DND-41 (cell line): ENCODE data around the gene KLF1.

ENCODE experiments used
- ATAC-seq: fragments of 200-7000 bp; cut with Tn5 transposase; 3 replicates; pipeline ENCODE4 v1.9.1; 2021; ENCODE audit warnings: low read depth; ENCODE audit not compliant: insufficient read depth
- DNase-seq: peaks from one replicate; pipeline ENCODE4 v3.0.0-alpha.2; 2020
- H2AFZ ChIP-seq: 2 replicates; pipeline ENCODE4 v1.6.0; 2012; ENCODE audit warnings: low read depth, low read length
- H3K27ac ChIP-seq: 2 replicates; pipeline ENCODE4 v1.5.1; 2012; ENCODE audit warnings: low read length, inconsistent platforms
- H3K27me3 ChIP-seq: fragments of 200-600 bp; sonication (generic); 2 replicates; pipeline ENCODE4 v1.6.0; 2012; ENCODE audit warnings: low read length, mild to moderate bottlenecking, inconsistent platforms; ENCODE audit not compliant: insufficient read depth, poor library complexity
- H3K36me3 ChIP-seq: 2 replicates; pipeline ENCODE4 v1.5.1; 2012; ENCODE audit warnings: low read length, inconsistent platforms; ENCODE audit not compliant: insufficient read depth
- H3K4me1 ChIP-seq: 2 replicates; pipeline ENCODE4 v1.5.1; 2012; ENCODE audit warnings: mild to moderate bottlenecking, low read length; ENCODE audit not compliant: insufficient read depth
- H3K4me2 ChIP-seq: 2 replicates; pipeline ENCODE4 v1.6.0; 2012; ENCODE audit warnings: mild to moderate bottlenecking, moderate library complexity, low read length, inconsistent platforms; ENCODE audit not compliant: insufficient read depth
- H3K4me3 ChIP-seq, 2 experiments: fragments of 200-600 bp in 1 of 2; shearing (Covaris generic) in 1 of 2; 2 replicates each; pipeline ENCODE4 v1.5.1; 2012 to 2016; ENCODE audit warnings: inconsistent platforms in 2 of 2, low read length in 2 of 2, mild to moderate bottlenecking in 2 of 2, low read depth in 1 of 2, moderate library complexity in 1 of 2
- H3K79me2 ChIP-seq: 2 replicates; pipeline ENCODE4 v1.6.0; 2012; ENCODE audit warnings: low read length, inconsistent platforms; ENCODE audit not compliant: insufficient read depth
- H3K9ac ChIP-seq: 2 replicates; pipeline ENCODE4 v1.6.0; 2012; ENCODE audit warnings: low read depth, mild to moderate bottlenecking, inconsistent platforms, low read length, moderate library complexity
- H3K9me3 ChIP-seq: 2 replicates; pipeline ENCODE4 v1.5.1; 2012; ENCODE audit warnings: low read length, moderate library complexity, mild to moderate bottlenecking, inconsistent platforms; ENCODE audit not compliant: insufficient read depth, severe bottlenecking
- H4K20me1 ChIP-seq: 2 replicates; pipeline ENCODE4 v1.6.0; 2012; ENCODE audit warnings: low read length; ENCODE audit not compliant: insufficient read depth
- CTCF ChIP-seq: IDR thresholded peaks from 2 replicates; pipeline ENCODE4 v1.5.1; 2012; ENCODE audit warnings: borderline replicate concordance, low read length, moderate library complexity, mild to moderate bottlenecking; ENCODE audit not compliant: poor library complexity, severe bottlenecking; ENCODE audit errors: extremely low read depth
- EZH2 ChIP-seq: IDR thresholded peaks from 3 replicates; pipeline ENCODE4 v1.6.1; 2012; ENCODE audit warnings: borderline replicate concordance, low read depth, mild to moderate bottlenecking, moderate library complexity, low read length, inconsistent platforms; ENCODE audit not compliant: severe bottlenecking

The KLF1 gene

GRCh38 chr19:12924621-12925310 lies 37.8 kb upstream of the KLF1 start:
- no peak for ATAC-seq
- Histone ChIP-seq H4K20me1 (peaks cover 15% of the 10 kb centered on the region; the same call in 1 of the 2 replicates), H3K36me3 (peaks cover 70% of the 10 kb centered on the region), H3K9ac (peak overlapping the region; percentile 12; the same call in 1 of the 2 replicates), H3K79me2 (peaks cover 9% of the 10 kb centered on the region), H3K4me3 (no peak overlapping the region), H3K4me1 (no peaks in the 10 kb centered on the region), H3K9me3 (no peaks in the 10 kb centered on the region), H3K4me2 (no peak overlapping the region), H3K27me3 (no peaks in the 10 kb centered on the region), H2AFZ (no peak overlapping the region), H3K27ac (no peak overlapping the region)
- no peak for DNase-seq
- TF ChIP-seq CTCF (no peak), EZH2 (no peak)

DNA sequence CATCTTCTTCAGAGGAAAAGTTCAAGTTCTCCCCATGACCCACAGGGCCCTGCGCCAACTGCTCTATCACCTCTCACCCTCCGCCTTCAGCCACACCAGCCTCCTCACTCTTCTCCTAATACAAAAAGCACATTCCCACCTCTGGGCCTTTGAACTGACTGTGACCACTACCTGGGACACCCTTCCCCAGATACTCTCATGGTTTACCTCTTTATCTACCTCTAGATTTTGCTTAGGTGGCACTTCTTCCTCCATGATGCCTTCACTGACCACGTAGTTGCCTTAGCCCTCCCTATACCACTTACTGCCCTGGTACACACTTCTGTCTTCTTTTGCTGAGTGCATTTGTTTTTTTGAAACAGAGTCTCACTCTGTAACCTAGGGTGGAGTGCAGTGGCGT lies 36.0 kb upstream of the KLF1 start:
- no peaks in the 10 kb centered on the region for H3K9me3 ChIP-seq
- TF ChIP-seq EZH2 = no peak
- no peak for TF ChIP-seq CTCF
- no peak overlapping the region for H2AFZ ChIP-seq
- peaks cover 52% of the 10 kb centered on the region for H3K36me3 ChIP-seq
- H4K20me1 ChIP-seq = 0 out of 2 replicates have a peak, but pooled peaks cover 8% of the 10 kb centered on the region
- DNase-seq (no peak), ATAC-seq (no peak)
- no peak overlapping the region for H3K9ac ChIP-seq
- H3K4me2 ChIP-seq = no peak overlapping the region
- no peak overlapping the region for H3K4me3 ChIP-seq
- no peaks in the 10 kb centered on the region for H3K27me3 ChIP-seq
- no peak overlapping the region for H3K27ac ChIP-seq
- peaks cover 10% of the 10 kb centered on the region; the same call in 1 of the 2 replicates for H3K79me2 ChIP-seq
- peaks cover 18% of the 10 kb centered on the region for H3K4me1 ChIP-seq

DNA sequence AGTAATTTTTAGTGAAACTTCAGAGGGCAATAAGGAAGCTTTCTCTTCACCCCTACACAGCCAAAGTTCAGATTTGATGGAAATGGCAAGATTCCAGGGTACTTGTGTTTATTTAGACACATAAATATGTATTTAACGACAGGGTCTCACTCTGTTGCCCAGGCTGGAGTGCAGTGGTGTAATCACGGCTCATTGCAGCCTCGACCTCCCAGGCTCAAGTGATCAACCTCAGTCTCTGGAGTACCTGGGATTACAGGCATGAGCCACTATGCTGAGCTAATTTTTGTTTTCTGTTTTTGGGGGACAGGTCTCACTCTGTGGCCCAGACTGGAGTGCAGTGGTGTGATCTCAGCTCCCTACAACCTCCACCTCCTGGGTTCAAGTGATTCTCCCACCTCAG lies 34.0 kb upstream of the KLF1 start:
- H3K4me2 ChIP-seq = no peak overlapping the region
- H3K9me3 ChIP-seq = no peaks in the 10 kb centered on the region
- H4K20me1 ChIP-seq = 0 out of 2 replicates have a peak, but pooled peaks cover 8% of the 10 kb centered on the region
- no peak overlapping the region for H3K27ac ChIP-seq
- H3K27me3 ChIP-seq = no peaks in the 10 kb centered on the region
- H3K36me3 ChIP-seq = peaks cover 37% of the 10 kb centered on the region
- peaks cover 20% of the 10 kb centered on the region for H3K4me1 ChIP-seq
- TF ChIP-seq CTCF = no peak
- no peak for TF ChIP-seq EZH2
- no peak overlapping the region for H3K4me3 ChIP-seq
- H3K9ac ChIP-seq = no peak overlapping the region
- DNase-seq (no peak), ATAC-seq (no peak)
- peaks cover 6% of the 10 kb centered on the region; the same call in 1 of the 2 replicates for H3K79me2 ChIP-seq
- no peak overlapping the region for H2AFZ ChIP-seq
